H1 (cell line): ENCODE measurements around the gene NT5C1B. TPM values are rescaled to one million over a fixed set of nuclear protein-coding genes. Genes with fewer than 3 reads are reported as not detected.

Experiments
- polyA plus RNA-seq, 7 experiments: library from polyadenylated mRNA; depleted of rRNA in 3 of 7; stranded (reverse) in 5 of 7; unstranded in 2 of 7; fragments of >200 nt in 5 of 7; fragments of 200-250 nt in 2 of 7; gene quantifications; 1 replicate in 5 of 7; 2 replicates in 1 of 7; 4 replicates in 1 of 7; pipeline versions ENCODE4 v1.2.1 to v1.2.3, GENCODE V29; 2011 to 2013; ENCODE audit warnings: missing spikeins in 2 of 7, mixed read lengths in 2 of 7
- total RNA-seq: library from RNA; stranded (reverse); fragmentation: NEBNext Ultra II Directional; extraction: Animal tissue kit (Norgen Biotek cat#: 25700); gene quantifications from 2 replicates; pipeline ENCODE4 v1.2.1, GENCODE V29; 2021
- TF ChIP-seq, protein P1 (sequence below): IDR thresholded peaks from 2 replicates; pipeline ENCODE4 v1.6.1; 2012; ENCODE audit warnings: inconsistent platforms

NT5C1B gene
- total and polyA plus RNA-seq, 2 of the 8 experiments (the other 6 are each of a cell fraction or from before 2014, with no cell fraction given), result not detected

DNA sequence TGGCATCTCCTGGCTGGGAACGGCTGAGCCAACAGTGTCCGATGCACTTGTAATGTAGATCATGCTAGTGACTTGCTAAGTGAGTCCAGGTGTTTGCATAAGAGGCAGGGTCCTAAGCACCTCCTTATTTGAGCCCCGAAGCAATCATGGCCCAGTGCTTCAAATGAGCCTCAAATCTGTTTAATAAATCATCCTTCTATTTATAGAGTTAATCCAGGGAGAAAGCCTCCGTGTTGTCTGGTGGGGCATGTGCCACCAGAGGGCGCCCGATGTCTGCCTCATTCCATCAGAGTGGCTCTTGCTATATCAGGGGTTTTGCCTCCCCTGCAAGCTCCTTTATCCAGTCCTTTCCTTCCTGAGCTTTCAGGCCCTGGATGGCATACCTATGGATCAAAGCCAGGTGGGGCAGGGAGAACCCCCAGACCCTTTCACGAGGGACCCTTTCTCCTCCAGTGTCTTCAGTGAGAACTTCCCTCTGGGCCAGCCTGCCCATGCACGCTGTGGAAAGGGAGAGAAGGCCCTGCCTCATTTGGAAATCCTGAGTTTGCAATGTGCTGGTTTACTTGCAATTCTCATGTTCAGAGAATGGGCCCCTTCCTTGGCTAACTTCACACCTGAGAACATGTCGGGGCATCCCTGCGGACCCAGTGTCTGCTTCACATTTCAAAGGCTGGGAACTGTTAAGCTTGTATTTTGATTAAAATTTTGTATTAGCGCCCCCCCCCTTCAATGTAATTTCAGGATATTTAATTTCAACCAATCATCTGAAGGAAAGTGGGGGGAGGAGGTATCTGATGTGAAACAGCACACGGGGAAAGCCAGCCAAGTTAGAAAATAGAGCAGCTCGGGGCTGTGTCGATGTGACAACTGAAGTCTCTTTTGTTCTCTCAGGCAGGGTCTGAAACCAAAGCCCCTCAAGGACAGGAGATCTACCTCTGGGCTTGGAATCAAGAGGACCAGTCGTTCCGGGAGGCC, 68.6 kb downstream of the NT5C1B start (continued):
- TF ChIP-seq, protein P1, sequence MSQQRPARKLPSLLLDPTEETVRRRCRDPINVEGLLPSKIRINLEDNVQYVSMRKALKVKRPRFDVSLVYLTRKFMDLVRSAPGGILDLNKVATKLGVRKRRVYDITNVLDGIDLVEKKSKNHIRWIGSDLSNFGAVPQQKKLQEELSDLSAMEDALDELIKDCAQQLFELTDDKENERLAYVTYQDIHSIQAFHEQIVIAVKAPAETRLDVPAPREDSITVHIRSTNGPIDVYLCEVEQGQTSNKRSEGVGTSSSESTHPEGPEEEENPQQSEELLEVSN, result peak; percentile 57
